HepG2 (cell line): Measurements from ENCODE around the gene F13B. TPM values are rescaled to one million over a fixed set of nuclear protein-coding genes. Genes with fewer than 3 reads are reported as not detected.

Experiments used
- ATAC-seq: fragments of 200-7000 bp; cut with Tn5 transposase; 3 replicates; pipeline ENCODE4 v1.9.1; 2020; ENCODE audit warnings: mild to moderate bottlenecking, moderate library complexity
- BruUV-seq: library from RNA; stranded (reverse); fragments of 400-500 nt; replicated peaks from 2 replicates; lab custom pipeline; 2021; lab: Mats Ljungman, UMichigan
- CTCF ChIA-PET: fragments of 300-600 bp; formaldehyde crosslinking; extraction: SDS; loops from one replicate; lab custom pipeline; 2021; ENCODE audit warnings: low total read pairs, inconsistent platforms, low intra/inter-chr PET ratio; lab: Yijun Ruan, JAX
- POLR2A ChIA-PET: fragments of 350-600 bp; sonication (Branson Sonifier 250); formaldehyde crosslinking; loops from one replicate; lab custom pipeline; 2020; ENCODE audit warnings: antibody characterized with exemption, inconsistent platforms; lab: Yijun Ruan, JAX
- DNase-seq: peaks from one replicate; pipeline ENCODE4 v3.0.0-alpha.2; 2015; ENCODE audit warnings: low spot score
- FAIRE-seq: peaks from 3 replicates; lab custom pipeline; 2011; peaks lifted over from hg19 to GRCh38; lab: Jason Lieb, UNC
- H2AFZ ChIP-seq: one replicate; pipeline ENCODE4 v1.6.1; 2011; ENCODE audit warnings: low read length, inconsistent platforms
- H3K27ac ChIP-seq: fragments of 300-600 bp; 3 replicates; pipeline ENCODE4 v1.8.0; 2011; ENCODE audit warnings: mixed run types, mild to moderate bottlenecking, mixed read lengths, low read length, inconsistent platforms; ENCODE audit not compliant: insufficient read depth; ENCODE audit errors: extremely low read length
- H3K27me3 ChIP-seq, 2 experiments: fragments of 200-600 bp in 1 of 2; 2 replicates in 1 of 2; 3 replicates in 1 of 2; pipeline versions ENCODE4 v1.6.0 to v1.8.0; 2011; ENCODE audit warnings: low read length in 2 of 2, mild to moderate bottlenecking in 2 of 2, moderate library complexity in 2 of 2, inconsistent platforms in 1 of 2; ENCODE audit not compliant: insufficient read depth in 2 of 2, control insufficient read depth in 1 of 2
- H3K36me3 ChIP-seq, 2 experiments: fragments of 200-600 bp in 1 of 2; replicated peaks in 1 of 2; 2 replicates in 1 of 2; 3 replicates in 1 of 2; pipeline versions ENCODE4 v1.5.1 to v1.8.0; 2011; ENCODE audit warnings: low read length in 2 of 2, inconsistent platforms in 1 of 2; ENCODE audit not compliant: insufficient read depth in 2 of 2, control insufficient read depth in 1 of 2
- H3K4me1 ChIP-seq: 2 replicates; pipeline ENCODE4 v1.5.1; 2012; ENCODE audit warnings: low read length, inconsistent platforms; ENCODE audit not compliant: insufficient read depth
- H3K4me2 ChIP-seq: 2 replicates; pipeline ENCODE4 v1.6.0; 2011; ENCODE audit warnings: low read depth, low read length, inconsistent platforms
- H3K4me3 ChIP-seq, 3 experiments: fragments of 200-600 bp in 1 of 3; sonication (generic), shearing (Covaris generic) in 1 of 3; replicated peaks in 1 of 3; 2 replicates each; pipeline ENCODE4 v1.5.1; 2011 to 2016; ENCODE audit warnings: low read length in 3 of 3, inconsistent platforms in 2 of 3, low read depth in 2 of 3, mild to moderate bottlenecking in 2 of 3, control low read depth in 1 of 3, mixed read lengths in 1 of 3; ENCODE audit not compliant: insufficient read depth in 1 of 3
- H3K79me2 ChIP-seq: one replicate; pipeline ENCODE4 v1.6.1; 2011; ENCODE audit warnings: low read length, inconsistent platforms; ENCODE audit not compliant: insufficient read depth
- H3K9ac ChIP-seq: 2 replicates; pipeline ENCODE4 v1.6.0; 2011; ENCODE audit warnings: mild to moderate bottlenecking, low read depth, low read length, inconsistent platforms; ENCODE audit not compliant: insufficient read depth
- H3K9me3 ChIP-seq: 2 replicates; pipeline ENCODE4 v1.5.1; 2012; ENCODE audit warnings: mild to moderate bottlenecking, low read length
- H4K20me1 ChIP-seq: 2 replicates; pipeline ENCODE4 v1.6.0; 2011; ENCODE audit warnings: inconsistent platforms, mild to moderate bottlenecking, low read length, moderate library complexity; ENCODE audit not compliant: insufficient read depth
- EED ChIP-seq: sonication (generic); formaldehyde crosslinking; IDR thresholded peaks from 2 replicates; pipeline ENCODE4 v1.5.0; 2020; ENCODE audit warnings: mild to moderate bottlenecking, missing genetic modification reagents
- FOXP1 ChIP-seq, 2 experiments: fragments of 450-650 bp in 1 of 2; IDR thresholded peaks; 2 replicates each; pipeline ENCODE4 v1.6.1; 2017 to 2018; ENCODE audit warnings: antibody characterized with exemption in 1 of 2
- JARID2 ChIP-seq: sonication (generic); formaldehyde crosslinking; IDR thresholded peaks from 2 replicates; pipeline ENCODE4 v1.8.1; 2023; ENCODE audit warnings: missing genetic modification reagents, inconsistent platforms; ENCODE audit not compliant: insufficient replicate concordance
- NKX3-1 ChIP-seq: sonication (generic); formaldehyde crosslinking; IDR thresholded peaks from 2 replicates; pipeline ENCODE4 v1.5.0; 2020; ENCODE audit warnings: missing genetic modification reagents
- NR2F6 ChIP-seq, 2 experiments: IDR thresholded peaks; 2 replicates each; pipeline ENCODE4 v1.6.1; 2016; ENCODE audit warnings: antibody characterized with exemption in 1 of 2, mild to moderate bottlenecking in 1 of 2
- PRMT3 ChIP-seq: sonication (generic); formaldehyde crosslinking; IDR thresholded peaks from 2 replicates; pipeline ENCODE4 v1.8.1; 2022; ENCODE audit warnings: low read depth, mild to moderate bottlenecking, moderate library complexity, missing genetic modification reagents, borderline replicate concordance
- SKIL ChIP-seq: sonication (generic); formaldehyde crosslinking; IDR thresholded peaks from 2 replicates; pipeline ENCODE4 v1.8.0; 2022; ENCODE audit warnings: missing genetic modification reagents, mild to moderate bottlenecking, moderate library complexity, borderline replicate concordance
- ZNF766 ChIP-seq: sonication (generic); formaldehyde crosslinking; IDR thresholded peaks from 2 replicates; pipeline ENCODE4 v1.5.0; 2020; ENCODE audit warnings: missing genetic modification reagents, borderline replicate concordance
- ZNF878 ChIP-seq: sonication (generic); formaldehyde crosslinking; IDR thresholded peaks from 2 replicates; pipeline ENCODE4 v1.8.1; 2023; ENCODE audit warnings: mild to moderate bottlenecking, missing genetic modification reagents, moderate library complexity
- WGBS: methylation state at CpG from one replicate; pipeline ENCODE4 v1.1.6; 2017; ENCODE audit warnings: low lambda C conversion rate; 5-methylcytosine and 5-hydroxymethylcytosine counted together
- in situ Hi-C: cut with HindIII; loops from 2 replicates; pipeline ENCODE4 v1.10.0; 2017; ENCODE audit warnings: low pct_unique_long_range_greater_than_20kb; ENCODE audit not compliant: extremely low pct_ligation_motif_present
- intact Hi-C: fragments of 100-400 bp; cut with micrococcal nuclease; formaldehyde crosslinking; loops from one replicate; pipeline ENCODE4 v1.10.0; 2022; ENCODE audit not compliant: unreplicated experiment
- polyA plus RNA-seq, 8 experiments: library from polyadenylated mRNA; depleted of rRNA in 3 of 8; stranded (reverse) in 7 of 8; unstranded in 1 of 8; fragments of >200 nt; fragmentation: Illumina TruSeq in 4 of 8; extraction: Trizol in 4 of 8; gene quantifications; 2 replicates each; pipeline versions ENCODE4 v1.2.1 to v1.2.3, GENCODE V29; 2011 to 2016; ENCODE audit warnings: low read depth in 4 of 8, missing spikeins in 1 of 8, mixed read lengths in 1 of 8; ENCODE audit not compliant: insufficient read depth in 1 of 8
- total RNA-seq, 5 experiments: library from RNA; depleted of rRNA; stranded (reverse); fragments of >200 nt; fragmentation: Illumina TruSeq; extraction: Trizol; gene quantifications; 2 replicates each; pipeline ENCODE4 v1.2.3, GENCODE V29; 2016; ENCODE audit warnings: low read depth in 1 of 5
- TF ChIP-seq, protein P1 (sequence below): sonication (generic); formaldehyde crosslinking; IDR thresholded peaks from one replicate; pipeline ENCODE4 v1.5.1; 2020; ENCODE audit warnings: mild to moderate bottlenecking, missing genetic modification reagents; ENCODE audit errors: not compliant biosample characterization
- TF ChIP-seq, protein P2 (sequence below): sonication (generic); formaldehyde crosslinking; IDR thresholded peaks from 2 replicates; pipeline ENCODE4 v1.4.0; 2020; ENCODE audit warnings: mild to moderate bottlenecking, missing genetic modification reagents

Gene F13B
- total and polyA plus RNA-seq, 2 of the 13 experiments (the other 11 are each of a cell fraction or from before 2014, with no cell fraction given): 0.41 to 2.7 TPM

DNA sequence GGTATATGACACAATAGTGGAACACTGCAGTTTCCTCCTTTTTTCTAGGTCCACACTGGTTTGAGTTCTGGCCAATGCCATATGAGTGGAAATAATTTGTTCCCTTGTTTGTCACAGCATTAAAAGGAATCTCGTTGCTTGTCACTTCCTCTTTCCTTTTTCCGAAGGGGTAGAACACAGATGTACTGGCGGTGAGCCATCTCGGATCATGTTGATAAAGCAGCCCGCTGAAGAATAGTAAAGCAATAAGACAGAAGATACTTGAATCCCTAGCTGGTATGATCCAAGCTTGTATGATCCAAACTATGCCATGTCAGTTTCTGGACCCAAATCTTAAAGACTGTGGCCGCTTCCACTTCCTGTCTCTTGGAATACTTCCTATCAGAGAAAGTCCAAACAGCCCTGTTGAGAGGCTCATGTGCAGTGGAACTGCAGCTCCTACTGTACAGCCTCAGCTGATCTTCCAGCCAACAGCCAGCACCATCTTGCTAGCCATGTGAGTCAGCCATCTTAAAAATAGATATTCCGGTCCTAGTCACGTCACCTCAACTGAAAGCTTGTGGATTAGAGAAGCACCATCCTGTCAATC, 49.4 kb downstream of the F13B start:
- no peak overlapping the region for H3K4me2 ChIP-seq
- H4K20me1 ChIP-seq: no peaks in the 10 kb centered on the region
- H3K4me1 ChIP-seq: no peaks in the 10 kb centered on the region
- ATAC-seq (no peak), DNase-seq (no peak), FAIRE-seq (no peak)
- no TSS peak for BruUV-seq
- H3K27me3 ChIP-seq: no peaks in the 10 kb centered on the region
- ChIA-PET POLR2A (no interaction called here), CTCF (no interaction called here)
- no peak overlapping the region for H2AFZ ChIP-seq
- H3K9ac ChIP-seq: no peak overlapping the region
- WGBS: 51% methylated on average over 8 of the region's 8 CpGs
- H3K79me2 ChIP-seq: no peaks in the 10 kb centered on the region
- H3K9me3 ChIP-seq: no peaks in the 10 kb centered on the region
- in situ Hi-C loops (no loop called here), intact Hi-C loops (no loop called here)
- no peak overlapping the region for H3K27ac ChIP-seq
- no peaks in the 10 kb centered on the region for H3K36me3 ChIP-seq
- no peak overlapping the region for H3K4me3 ChIP-seq
- TF ChIP-seq, protein P1, sequence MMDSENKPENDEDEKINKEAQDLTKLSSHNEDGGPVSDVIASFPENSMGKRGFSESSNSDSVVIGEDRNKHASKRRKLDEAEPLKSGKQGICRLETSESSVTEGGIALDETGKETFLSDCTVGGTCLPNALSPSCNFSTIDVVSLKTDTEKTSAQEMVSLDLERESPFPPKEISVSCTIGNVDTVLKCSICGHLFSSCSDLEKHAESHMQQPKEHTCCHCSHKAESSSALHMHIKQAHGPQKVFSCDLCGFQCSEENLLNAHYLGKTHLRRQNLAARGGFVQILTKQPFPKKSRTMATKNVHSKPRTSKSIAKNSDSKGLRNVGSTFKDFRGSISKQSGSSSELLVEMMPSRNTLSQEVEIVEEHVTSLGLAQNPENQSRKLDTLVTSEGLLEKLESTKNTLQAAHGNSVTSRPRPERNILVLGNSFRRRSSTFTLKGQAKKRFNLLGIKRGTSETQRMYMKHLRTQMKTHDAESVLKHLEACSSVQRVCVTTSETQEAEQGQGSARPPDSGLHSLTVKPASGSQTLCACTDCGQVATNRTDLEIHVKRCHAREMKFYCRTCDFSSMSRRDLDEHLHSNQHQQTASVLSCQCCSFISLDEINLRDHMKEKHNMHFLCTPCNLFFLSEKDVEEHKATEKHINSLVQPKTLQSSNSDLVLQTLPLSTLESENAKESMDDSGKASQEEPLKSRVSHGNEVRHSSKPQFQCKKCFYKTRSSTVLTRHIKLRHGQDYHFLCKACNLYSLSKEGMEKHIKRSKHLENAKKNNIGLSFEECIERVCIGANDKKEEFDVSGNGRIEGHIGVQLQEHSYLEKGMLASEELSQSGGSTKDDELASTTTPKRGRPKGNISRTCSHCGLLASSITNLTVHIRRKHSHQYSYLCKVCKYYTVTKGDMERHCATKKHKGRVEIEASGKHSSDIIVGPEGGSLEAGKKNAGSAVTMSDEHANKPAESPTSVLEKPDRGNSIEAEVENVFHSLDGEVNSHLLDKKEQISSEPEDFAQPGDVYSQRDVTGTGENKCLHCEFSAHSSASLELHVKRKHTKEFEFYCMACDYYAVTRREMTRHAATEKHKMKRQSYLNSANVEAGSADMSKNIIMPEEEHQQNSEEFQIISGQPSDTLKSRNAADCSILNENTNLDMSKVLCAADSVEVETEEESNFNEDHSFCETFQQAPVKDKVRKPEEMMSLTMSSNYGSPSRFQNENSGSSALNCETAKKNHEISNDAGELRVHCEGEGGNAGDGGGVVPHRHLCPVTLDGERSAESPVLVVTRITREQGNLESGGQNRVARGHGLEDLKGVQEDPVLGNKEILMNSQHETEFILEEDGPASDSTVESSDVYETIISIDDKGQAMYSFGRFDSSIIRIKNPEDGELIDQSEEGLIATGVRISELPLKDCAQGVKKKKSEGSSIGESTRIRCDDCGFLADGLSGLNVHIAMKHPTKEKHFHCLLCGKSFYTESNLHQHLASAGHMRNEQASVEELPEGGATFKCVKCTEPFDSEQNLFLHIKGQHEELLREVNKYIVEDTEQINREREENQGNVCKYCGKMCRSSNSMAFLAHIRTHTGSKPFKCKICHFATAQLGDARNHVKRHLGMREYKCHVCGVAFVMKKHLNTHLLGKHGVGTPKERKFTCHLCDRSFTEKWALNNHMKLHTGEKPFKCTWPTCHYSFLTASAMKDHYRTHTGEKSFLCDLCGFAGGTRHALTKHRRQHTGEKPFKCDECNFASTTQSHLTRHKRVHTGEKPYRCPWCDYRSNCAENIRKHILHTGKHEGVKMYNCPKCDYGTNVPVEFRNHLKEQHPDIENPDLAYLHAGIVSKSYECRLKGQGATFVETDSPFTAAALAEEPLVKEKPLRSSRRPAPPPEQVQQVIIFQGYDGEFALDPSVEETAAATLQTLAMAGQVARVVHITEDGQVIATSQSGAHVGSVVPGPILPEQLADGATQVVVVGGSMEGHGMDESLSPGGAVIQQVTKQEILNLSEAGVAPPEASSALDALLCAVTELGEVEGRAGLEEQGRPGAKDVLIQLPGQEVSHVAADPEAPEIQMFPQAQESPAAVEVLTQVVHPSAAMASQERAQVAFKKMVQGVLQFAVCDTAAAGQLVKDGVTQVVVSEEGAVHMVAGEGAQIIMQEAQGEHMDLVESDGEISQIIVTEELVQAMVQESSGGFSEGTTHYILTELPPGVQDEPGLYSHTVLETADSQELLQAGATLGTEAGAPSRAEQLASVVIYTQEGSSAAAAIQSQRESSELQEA: no peak
- TF ChIP-seq EED (CRISPR knock-in tag) (no peak), PRMT3 (CRISPR knock-in tag) (no peak), FOXP1 (IDR thresholded peaks at IDR 0.05) (no peak), FOXP1 (CRISPR knock-in tag; IDR thresholded peaks at IDR 0.05) (no peak), ZNF766 (CRISPR knock-in tag) (no peak), ZNF878 (no peak), NR2F6 (IDR thresholded peaks at IDR 0.05) (no peak), NR2F6 (CRISPR knock-in tag; IDR thresholded peaks at IDR 0.05) (no peak), JARID2 (CRISPR knock-in tag) (no peak), NKX3-1 (CRISPR knock-in tag) (no peak), SKIL (no peak)
- TF ChIP-seq, protein P2, sequence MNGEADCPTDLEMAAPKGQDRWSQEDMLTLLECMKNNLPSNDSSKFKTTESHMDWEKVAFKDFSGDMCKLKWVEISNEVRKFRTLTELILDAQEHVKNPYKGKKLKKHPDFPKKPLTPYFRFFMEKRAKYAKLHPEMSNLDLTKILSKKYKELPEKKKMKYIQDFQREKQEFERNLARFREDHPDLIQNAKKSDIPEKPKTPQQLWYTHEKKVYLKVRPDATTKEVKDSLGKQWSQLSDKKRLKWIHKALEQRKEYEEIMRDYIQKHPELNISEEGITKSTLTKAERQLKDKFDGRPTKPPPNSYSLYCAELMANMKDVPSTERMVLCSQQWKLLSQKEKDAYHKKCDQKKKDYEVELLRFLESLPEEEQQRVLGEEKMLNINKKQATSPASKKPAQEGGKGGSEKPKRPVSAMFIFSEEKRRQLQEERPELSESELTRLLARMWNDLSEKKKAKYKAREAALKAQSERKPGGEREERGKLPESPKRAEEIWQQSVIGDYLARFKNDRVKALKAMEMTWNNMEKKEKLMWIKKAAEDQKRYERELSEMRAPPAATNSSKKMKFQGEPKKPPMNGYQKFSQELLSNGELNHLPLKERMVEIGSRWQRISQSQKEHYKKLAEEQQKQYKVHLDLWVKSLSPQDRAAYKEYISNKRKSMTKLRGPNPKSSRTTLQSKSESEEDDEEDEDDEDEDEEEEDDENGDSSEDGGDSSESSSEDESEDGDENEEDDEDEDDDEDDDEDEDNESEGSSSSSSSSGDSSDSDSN: no peak
